A549 (cell line): ENCODE data around the gene IL23A. TPM values are rescaled to one million over a fixed set of nuclear protein-coding genes. Genes with fewer than 3 reads are reported as not detected.

ENCODE experiments used
- ATAC-seq, 2 experiments: fragments of 200-7000 bp in 1 of 2; fragments of >200 bp in 1 of 2; cut with Nextera tagmentation in 1 of 2; cut with Tn5 transposase in 1 of 2; 3 replicates each; pipeline versions ENCODE4 v1.8.0 to v1.9.1; 2018 to 2020; ENCODE audit warnings: mild to moderate bottlenecking in 1 of 2, moderate library complexity in 1 of 2
- CTCF ChIA-PET: fragments of 300-600 bp; sonication (Branson Sonifier 250); formaldehyde crosslinking; extraction: SDS; loops from one replicate; lab custom pipeline; 2021; ENCODE audit warnings: antibody characterized with exemption, inconsistent platforms; lab: Yijun Ruan, JAX
- POLR2A ChIA-PET: fragments of 350-600 bp; formaldehyde crosslinking; extraction: SDS; loops from one replicate; lab custom pipeline; 2021; ENCODE audit warnings: antibody characterized with exemption, inconsistent platforms; lab: Yijun Ruan, JAX
- DNase-seq, 2 experiments: peaks; one replicate each; pipeline versions ENCODE4 v3.0.0 to v3.0.0-alpha.2; 2011 to 2016; ENCODE audit warnings: low read depth in 1 of 2, low spot score in 1 of 2
- FAIRE-seq: peaks from 2 replicates; lab custom pipeline; 2011; peaks lifted over from hg19 to GRCh38; lab: Jason Lieb, UNC
- H3K27ac ChIP-seq, 2 experiments: fragments of >200 bp; sonication (Bioruptor Twin); formaldehyde crosslinking; 3 replicates each; pipeline ENCODE4 v1.5.1; 2016 to 2017
- H3K4me1 ChIP-seq: fragments of >200 bp; sonication (Bioruptor Twin); formaldehyde crosslinking; 3 replicates; pipeline ENCODE4 v1.6.1; 2016
- H3K4me2 ChIP-seq: fragments of >200 bp; sonication (Bioruptor Twin); formaldehyde crosslinking; 3 replicates; pipeline ENCODE4 v1.6.1; 2016
- H3K4me3 ChIP-seq: fragments of >200 bp; sonication (Bioruptor Twin); formaldehyde crosslinking; 3 replicates; pipeline ENCODE4 v1.5.1; 2016
- H3K9me3 ChIP-seq: fragments of >200 bp; sonication (Bioruptor Twin); formaldehyde crosslinking; 3 replicates; pipeline ENCODE4 v1.6.1; 2016
- BCL3 ChIP-seq: fragments of >200 bp; sonication (Bioruptor Twin); formaldehyde crosslinking; IDR thresholded peaks from 3 replicates; pipeline ENCODE4 v1.6.1; 2016
- BHLHE40 ChIP-seq: IDR thresholded peaks from 2 replicates; pipeline ENCODE4 v1.6.1; 2012; ENCODE audit warnings: low read depth, low read length, inconsistent platforms
- CEBPB ChIP-seq, 2 experiments: fragments of >200 bp in 1 of 2; sonication (Bioruptor Twin) in 1 of 2; formaldehyde crosslinking in 1 of 2; IDR thresholded peaks; 2 replicates each; pipeline ENCODE4 v1.6.1; 2012 to 2016
- CHD2 ChIP-seq: fragments of 150-350 bp; IDR thresholded peaks from 2 replicates; pipeline ENCODE4 v1.6.1; 2014; ENCODE audit warnings: low read length; ENCODE audit not compliant: partially characterized antibody
- CHD4 ChIP-seq: fragments of 200-600 bp; sonication (generic); IDR thresholded peaks from 2 replicates; pipeline ENCODE4 v1.6.1; 2016; ENCODE audit warnings: antibody characterized with exemption, mild to moderate bottlenecking, borderline replicate concordance
- CTCF ChIP-seq: fragments of >200 bp; sonication (Bioruptor Twin); formaldehyde crosslinking; IDR thresholded peaks from 3 replicates; pipeline ENCODE4 v1.5.1; 2016
- ESRRA ChIP-seq: fragments of 150-350 bp; IDR thresholded peaks from 2 replicates; pipeline ENCODE4 v1.6.1; 2014; ENCODE audit warnings: mild to moderate bottlenecking, low read length, borderline replicate concordance
- FOSB ChIP-seq: fragments of 250-450 bp; sonication (Bioruptor Pico); IDR thresholded peaks from 2 replicates; pipeline ENCODE4 v1.5.0; 2020; ENCODE audit warnings: mild to moderate bottlenecking, moderate library complexity
- GATA3 ChIP-seq: IDR thresholded peaks from 2 replicates; pipeline ENCODE4 v1.6.1; 2012; ENCODE audit warnings: borderline replicate concordance
- HDAC2 ChIP-seq: fragments of 200-600 bp; sonication (generic); IDR thresholded peaks from 2 replicates; pipeline ENCODE4 v1.6.1; 2016
- HMGXB4 ChIP-seq: fragments of 250-450 bp; sonication (Bioruptor Pico); IDR thresholded peaks from 2 replicates; pipeline ENCODE4 v1.5.0; 2021; ENCODE audit warnings: mild to moderate bottlenecking, moderate library complexity, borderline replicate concordance
- MAFK ChIP-seq: fragments of 450-650 bp; IDR thresholded peaks from 2 replicates; pipeline ENCODE4 v1.6.1; 2014; ENCODE audit not compliant: partially characterized antibody
- MYC ChIP-seq: IDR thresholded peaks from 2 replicates; pipeline ENCODE4 v1.6.1; 2012; ENCODE audit warnings: mild to moderate bottlenecking, inconsistent platforms, low read length, improper control_type of control experiment, borderline replicate concordance
- NFE2L2 ChIP-seq: fragments of 150-350 bp; conservative IDR thresholded peaks from 2 replicates; pipeline ENCODE4 v1.6.1; 2014; ENCODE audit warnings: low read length
- NPAS2 ChIP-seq: fragments of 250-450 bp; sonication (Bioruptor Pico); IDR thresholded peaks from 2 replicates; pipeline ENCODE4 v1.8.0; 2022; ENCODE audit warnings: mild to moderate bottlenecking, moderate library complexity, borderline replicate concordance
- PBX3 ChIP-seq: IDR thresholded peaks from 2 replicates; pipeline ENCODE4 v1.6.1; 2012
- PHF8 ChIP-seq: fragments of 200-600 bp; sonication (generic); IDR thresholded peaks from 2 replicates; pipeline ENCODE4 v1.6.1; 2016; ENCODE audit warnings: low read depth, mild to moderate bottlenecking, antibody characterized with exemption, moderate library complexity, borderline replicate concordance
- POLR2A ChIP-seq: IDR thresholded peaks from 2 replicates; pipeline ENCODE4 v1.6.1; 2012; ENCODE audit warnings: mild to moderate bottlenecking, low read length
- POLR2AphosphoS2 ChIP-seq: conservative IDR thresholded peaks from 2 replicates; pipeline ENCODE4 v1.6.1; 2012; ENCODE audit warnings: low read length, improper control_type of control experiment, inconsistent platforms
- RARB ChIP-seq: fragments of 250-450 bp; sonication (Bioruptor Pico); IDR thresholded peaks from 2 replicates; pipeline ENCODE4 v1.8.0; 2021; ENCODE audit warnings: mild to moderate bottlenecking, moderate library complexity
- RFX5 ChIP-seq: fragments of 450-650 bp; IDR thresholded peaks from 2 replicates; pipeline ENCODE4 v1.7.1; 2014; ENCODE audit warnings: antibody characterized with exemption, mild to moderate bottlenecking, moderate library complexity
- RNF2 ChIP-seq: fragments of 200-600 bp; sonication (generic); IDR thresholded peaks from 2 replicates; pipeline ENCODE4 v1.6.1; 2016; ENCODE audit warnings: low read depth, mild to moderate bottlenecking, antibody characterized with exemption, moderate library complexity, borderline replicate concordance
- TFCP2L1 ChIP-seq: fragments of 250-450 bp; sonication (Bioruptor Pico); IDR thresholded peaks from 2 replicates; pipeline ENCODE4 v1.5.0; 2021; ENCODE audit warnings: mild to moderate bottlenecking
- ZC3H11A ChIP-seq: fragments of 450-650 bp; IDR thresholded peaks from 2 replicates; pipeline ENCODE4 v1.6.1; 2014; ENCODE audit warnings: antibody characterized with exemption, mild to moderate bottlenecking
- ZFP36 ChIP-seq: fragments of 450-650 bp; IDR thresholded peaks from 2 replicates; pipeline ENCODE4 v1.6.1; 2014; ENCODE audit warnings: borderline replicate concordance; ENCODE audit not compliant: partially characterized antibody
- ZNF302 ChIP-seq: fragments of 250-450 bp; sonication (Bioruptor Pico); IDR thresholded peaks from 2 replicates; pipeline ENCODE4 v1.9.0; 2021; ENCODE audit warnings: inconsistent platforms, mild to moderate bottlenecking, moderate library complexity
- WGBS: methylation state at CpG from one replicate; pipeline ENCODE4 v1.1.6; 2017; ENCODE audit errors: missing lambda C conversion rate; 5-methylcytosine and 5-hydroxymethylcytosine counted together
- polyA plus RNA-seq, 4 experiments: library from polyadenylated mRNA; depleted of rRNA in 3 of 4; stranded (reverse); fragments of >200 nt; fragmentation: RNase III in 1 of 4; extraction: RNeasy Plus Mini Kit Qiagen cat#74134 plus additional on column Dnase treatment in 1 of 4; gene quantifications; 2 replicates in 3 of 4; 3 replicates in 1 of 4; pipeline ENCODE4 v1.2.3, GENCODE V29; 2011 to 2017

IL23A gene
- polyA plus RNA-seq, 2 of the 4 experiments (the other 2 are of a cell fraction): 0.21 to 0.31 TPM

GRCh38 chr12:56359851-56360767 is 21.4 kb downstream of the IL23A start, which contains the start of gene STAT2 (continued):
- TF ChIP-seq MAFK: peak; percentile 89

- Histone ChIP-seq H3K9me3 (no peaks in the 10 kb centered on the region), H3K27ac (no peak overlapping the region; a peak in 1 of 6 replicates), H3K4me2 (peak overlapping the region; percentile 76; the same call in 2 of the 3 replicates), H3K4me1 (peaks cover 8% of the 10 kb centered on the region), H3K4me3 (no peak overlapping the region)
- no peak for DNase-seq
- no peak for ATAC-seq
- 89% methylated on average over 8 of the region's 8 CpGs for WGBS
- CTCF ChIA-PET: interaction anchor here (0.5 to 2.3 kb wide), 6 partner anchors 9 to 211 kb away, joined by 3 to 8 read pairs (median 3); partner anchors contain the start of gene SMARCC2
- TF ChIP-seq ZNF302 (CRISPR knock-in tag): no peak
- no peak for TF ChIP-seq ZC3H11A
- no peak for TF ChIP-seq CTCF
- no peak for TF ChIP-seq MYC
- no peak for TF ChIP-seq POLR2A
- no peak for TF ChIP-seq RFX5
- TF ChIP-seq ESRRA: no peak
- TF ChIP-seq RNF2: no peak
- no peak for TF ChIP-seq HDAC2
- no peak for TF ChIP-seq NFE2L2
- POLR2A ChIA-PET: interaction anchor here (1.5 to 2.3 kb wide), 3 partner anchors 8 to 46 kb away, joined by 3 to 21 read pairs (median 13); partner anchors contain the start of genes CNPY2 and PAN2
- FAIRE-seq: no peak
These were observed 22.9 kb downstream of the IL23A start for GRCh38 chr12:56361487-56362129.

- WGBS: 76% methylated on average over 10 of the region's 10 CpGs
- CTCF ChIA-PET: interaction anchor here (0.8 to 1.3 kb wide), 3 partner anchors 10 to 173 kb away, joined by 3 to 4 read pairs (median 3); partner anchors contain the start of gene SMARCC2
- Histone ChIP-seq H3K4me2 (no peak within 1 kb of the TSS), H3K27ac (no peak within 1 kb of the TSS), H3K4me1 (peaks cover 8% of the 10 kb centered on the region), H3K9me3 (no peaks in the 10 kb centered on the region), H3K4me3 (no peak within 1 kb of the TSS)
- no peak for ATAC-seq
- FAIRE-seq: no peak
- DNase-seq: no peak
- POLR2A ChIA-PET: interaction anchor here (1.5 kb wide), 1 partner anchor 46 kb away, joined by 3 read pairs; the partner anchor contains the start of gene CNPY2
- no peak for TF ChIP-seq CEBPB (IDR thresholded peaks at IDR 0.05)
- no peak for TF ChIP-seq ZNF302 (CRISPR knock-in tag)
- no peak for TF ChIP-seq PHF8
- TF ChIP-seq BCL3: no peak
- TF ChIP-seq FOSB: no peak
- no peak for TF ChIP-seq ZFP36
- TF ChIP-seq POLR2AphosphoS2: no peak
- no peak for TF ChIP-seq POLR2A
- no peak for TF ChIP-seq CHD2
- no peak for TF ChIP-seq CHD4
- TF ChIP-seq TFCP2L1 (CRISPR knock-in tag): no peak
- TF ChIP-seq RARB (CRISPR knock-in tag): no peak
- TF ChIP-seq BHLHE40: no peak
- TF ChIP-seq NPAS2 (CRISPR knock-in tag): no peak
- TF ChIP-seq PBX3: no peak
- TF ChIP-seq GATA3: no peak
- no peak for TF ChIP-seq HMGXB4
These were observed 23.7 kb downstream of the IL23A start, which contains the start of gene APOF for GRCh38 chr12:56362130-56363059. Gene APOF (minus strand): TSS chr12:56362857. CDS start chr12:56362745, 112 bp downstream.
